Gastroesophageal sphincter (tissue), 4 donors: ENCODE results near the gene MAIP1. TPM values are rescaled to one million over a fixed set of nuclear protein-coding genes. Genes with fewer than 3 reads are reported as not detected.

Experiments
- ATAC-seq: fragments of 150-250 bp; one replicate; pipeline ENCODE4 v1.9.1; 2016; ENCODE audit warnings: mild to moderate bottlenecking, moderate library complexity
- H3K27ac ChIP-seq, 4 donors: fragments of 200-600 bp; sonication (generic) in 3 of 4; 1 replicate in 3 of 4; 2 replicates in 1 of 4; pipeline ENCODE4 v1.5.1; 2016 to 2019
- H3K27me3 ChIP-seq: fragments of 200-600 bp; sonication (generic); one replicate; pipeline ENCODE4 v1.5.1; 2019
- H3K36me3 ChIP-seq, 2 donors: fragments of 200-600 bp; sonication (generic); one replicate each; pipeline ENCODE4 v1.5.1; 2019; ENCODE audit warnings: control low read depth in 1 of 2
- H3K4me1 ChIP-seq, 3 donors: fragments of 200-600 bp; sonication (generic); 1 replicate in 2 of 3; 2 replicates in 1 of 3; pipeline ENCODE4 v1.5.1; 2016 to 2019; ENCODE audit warnings: control low read depth in 2 of 3
- H3K4me3 ChIP-seq, 2 donors: fragments of 200-600 bp; sonication (generic); one replicate each; pipeline ENCODE4 v1.5.1; 2019; ENCODE audit warnings: mild to moderate bottlenecking in 1 of 2, moderate library complexity in 1 of 2
- H3K9me3 ChIP-seq, 3 donors: fragments of 200-600 bp; sonication (generic); one replicate each; pipeline ENCODE4 v1.5.1; 2017 to 2019; ENCODE audit warnings: control low read depth in 2 of 3
- CTCF ChIP-seq, 4 experiments: fragments of 200-600 bp in 2 of 4; fragments of 450-650 bp in 2 of 4; sonication (generic) in 1 of 4; IDR thresholded peaks; one replicate each; pipeline ENCODE4 v1.5.1; 2017 to 2019; ENCODE audit warnings: antibody characterized with exemption in 4 of 4, mild to moderate bottlenecking in 2 of 4, moderate library complexity in 2 of 4
- EP300 ChIP-seq: sonication (generic); formaldehyde crosslinking; IDR thresholded peaks from one replicate; pipeline ENCODE4 v1.6.1; 2017; ENCODE audit warnings: antibody characterized with exemption, mild to moderate bottlenecking
- POLR2A ChIP-seq, 2 donors: fragments of 450-650 bp; IDR thresholded peaks; one replicate each; pipeline ENCODE4 v1.6.1; 2017; ENCODE audit warnings: antibody characterized with exemption in 2 of 2, mild to moderate bottlenecking in 2 of 2, moderate library complexity in 1 of 2
- POLR2AphosphoS5 ChIP-seq: sonication (generic); formaldehyde crosslinking; IDR thresholded peaks from one replicate; pipeline ENCODE4 v1.6.1; 2017; ENCODE audit warnings: antibody characterized with exemption
- WGBS, 2 donors: methylation state at CpG; one replicate each; pipeline ENCODE4 v1.1.5; 2018; ENCODE audit warnings: low coverage in 1 of 2; 5-methylcytosine and 5-hydroxymethylcytosine counted together
- total RNA-seq, 4 donors: library from RNA; depleted of rRNA; stranded (reverse); fragments of >200 nt; gene quantifications; one replicate each; pipeline ENCODE4 v1.1.0, GENCODE V29; 2016

MAIP1 gene
- total RNA-seq, result 10 to 100 TPM; 15.5 to 19.4 (median 18.0) TPM

GRCh38 chr2:199955339-199956061 lies at the start of gene MAIP1, which contains the start of gene TYW5:
Gene MAIP1, plus strand, starts transcription at chr2:199955582. Its CDS starts 217 bp downstream, at chr2:199955799.
Gene TYW5, minus strand, starts transcription at chr2:199955491. Its CDS starts 21 bp downstream, at chr2:199955470.
- Histone ChIP-seq H3K27me3 (no peaks in the 10 kb centered on the region), H3K4me1 (peaks cover 0 to 56% (median 24%) of the 10 kb centered on the region in 3 donors), H3K27ac (peak within 1 kb of the TSS; percentile 84 to 94 (median 90)), H3K4me3 (peak within 1 kb of the TSS; percentile 96 to 99), H3K36me3 (peaks cover 0 to 30% of the 10 kb centered on the region in 2 donors), H3K9me3 (no peaks in the 10 kb centered on the region)
- WGBS, 2 donors, result 0% methylated on average over 1 of the region's 64 CpGs; no CpG with 5 or more reads in 1 of the 2 donors
- TF ChIP-seq CTCF (IDR thresholded peaks at IDR 0.05) (peak; percentile 12 to 37 (median 22)), EP300 (no peak), POLR2A (IDR thresholded peaks at IDR 0.05) (peak; percentile 21 to 46), POLR2AphosphoS5 (peak; percentile 20)
- ATAC-seq, result peak; percentile 95

- Histone ChIP-seq H3K4me1 (peaks cover 0 to 9% (median 3%) of the 10 kb centered on the region in 3 donors), H3K9me3 (no peaks in the 10 kb centered on the region), H3K4me3 (no peak overlapping the region), H3K27ac (no peak overlapping the region), H3K36me3 (no peaks in the 10 kb centered on the region), H3K27me3 (no peaks in the 10 kb centered on the region)
- 56 to 84% methylated on average over 2 of the region's 2 CpGs for WGBS, 2 donors
- no peak for TF ChIP-seq POLR2AphosphoS5
- no peak for TF ChIP-seq EP300
- no peak for TF ChIP-seq CTCF (IDR thresholded peaks at IDR 0.05)
- TF ChIP-seq POLR2A (IDR thresholded peaks at IDR 0.05), result no peak
- ATAC-seq, result no peak
Measured at GRCh38 chr2:199907008-199907714, 48.2 kb upstream of the MAIP1 start.

GRCh38 chr2:199910338-199911051 lies 44.9 kb upstream of the MAIP1 start:
- Histone ChIP-seq H3K4me3 (peak overlapping the region; percentile 89 to 96), H3K27me3 (no peaks in the 10 kb centered on the region), H3K9me3 (no peaks in the 10 kb centered on the region), H3K36me3 (no peaks in the 10 kb centered on the region), H3K27ac (peak overlapping the region in 3 of 4 donors; percentile 95 to 99 (median 99)), H3K4me1 (peaks cover 4 to 35% (median 15%) of the 10 kb centered on the region in 3 donors)
- WGBS, 2 donors, result 38 to 47% methylated on average over 12 to 17 of the region's 18 CpGs
- no peak for TF ChIP-seq POLR2AphosphoS5
- no peak for TF ChIP-seq POLR2A (IDR thresholded peaks at IDR 0.05)
- TF ChIP-seq EP300, result no peak
- TF ChIP-seq CTCF (IDR thresholded peaks at IDR 0.05), result no peak
- no peak for ATAC-seq

GRCh38 chr2:199911052-199911876 lies 44.1 kb upstream of the MAIP1 start, which contains the start of gene C2orf69:
Gene C2orf69, plus strand, starts transcription at chr2:199911293. Its CDS starts 146 bp downstream, at chr2:199911439.
- TF ChIP-seq EP300 (no peak), POLR2AphosphoS5 (peak; percentile 57), CTCF (IDR thresholded peaks at IDR 0.05) (peak in 1 of 4 experiments; percentile 18), POLR2A (IDR thresholded peaks at IDR 0.05) (peak; percentile 80 to 82)

More at GRCh38 chr2:199911052-199911876, 44.1 kb upstream of the MAIP1 start, which contains the start of gene C2orf69:
- Histone ChIP-seq H3K36me3 (peaks cover 0 to 4% of the 10 kb centered on the region in 2 donors), H3K27me3 (no peaks in the 10 kb centered on the region), H3K4me3 (peak within 1 kb of the TSS; percentile 89 to 96), H3K4me1 (peaks cover 4 to 35% (median 15%) of the 10 kb centered on the region in 3 donors), H3K9me3 (no peaks in the 10 kb centered on the region), H3K27ac (peak within 1 kb of the TSS; percentile 95 to 99 (median 98))
- WGBS, 2 donors, result 1% methylated on average over 32 to 45 of the region's 85 CpGs
- peak; percentile 98 for ATAC-seq
